Measurements from ENCODE around the gene MPP4. TPM values are rescaled to one million over a fixed set of nuclear protein-coding genes. Genes with fewer than 3 reads are reported as not detected.

Gene MPP4
- polyA plus RNA-seq, 2 donors = 0.01 TPM; not detected in 1

DNA sequence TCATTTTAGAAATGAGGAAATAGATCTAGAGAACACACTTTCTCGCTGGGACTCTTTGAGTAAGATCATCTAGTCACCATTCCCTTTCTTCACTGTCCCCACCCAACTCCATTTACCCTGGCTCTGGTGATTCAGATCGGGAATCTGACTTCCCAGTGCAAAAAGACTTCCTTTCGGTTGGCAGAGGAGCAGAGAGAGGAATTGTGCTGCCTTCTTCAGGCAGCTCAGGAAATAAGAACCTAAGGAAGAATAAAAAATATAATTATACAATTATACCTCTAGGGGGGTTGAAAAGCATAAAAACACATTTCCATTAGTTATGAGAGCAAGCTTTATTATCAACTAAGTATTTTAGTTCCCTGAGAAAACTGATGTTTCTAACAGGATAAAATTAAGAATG, 9.3 kb upstream of the MPP4 start:
- Histone ChIP-seq H3K9me3 (ENCODE audit: control insufficient read depth in 2 of 2, insufficient read depth in 1 of 2, low read depth in 1 of 2, low read length in 1 of 2) (no peaks in the 10 kb centered on the region), H3K4me1 (ENCODE audit: control insufficient read depth in 2 of 2, insufficient read depth in 2 of 2, low read length in 1 of 2) (no peaks in the 10 kb centered on the region), H3K4me3 (ENCODE audit: low read depth in 1 of 2, low read length in 2 of 2) (no peak overlapping the region), H3K36me3 (ENCODE audit: control insufficient read depth in 2 of 2, insufficient read depth in 2 of 2, low read length in 1 of 2) (peaks cover 2 to 6% of the 10 kb centered on the region in 2 donors), H3K27me3 (ENCODE audit: control insufficient read depth in 1 of 2, insufficient read depth in 2 of 2, low read length in 2 of 2) (no peaks in the 10 kb centered on the region), H3K27ac (ENCODE audit: low read depth in 2 of 2, low read length in 1 of 2) (no peak overlapping the region)
- 72 to 85% methylated on average over 3 of the region's 3 CpGs for WGBS, 2 donors

DNA sequence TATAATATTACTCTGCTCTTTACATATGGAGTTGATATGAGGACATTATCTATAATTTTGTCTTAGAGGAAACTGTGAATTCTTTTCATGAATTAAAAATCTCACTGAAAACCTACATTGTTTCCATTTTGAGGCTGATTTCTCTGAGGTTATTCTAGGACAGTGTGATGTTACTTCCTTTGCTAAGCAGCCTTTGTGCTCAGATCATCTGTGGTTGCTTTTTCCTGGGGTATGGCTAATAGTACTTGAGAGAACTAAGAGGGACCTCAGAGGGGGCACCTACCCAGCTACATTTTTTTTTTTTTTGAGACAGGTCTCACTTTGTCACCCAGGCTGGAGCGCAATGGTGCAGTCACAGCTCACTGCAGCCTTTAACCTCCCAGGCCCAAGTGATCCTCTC, 8.7 kb upstream of the MPP4 start:
- no peaks in the 10 kb centered on the region for H3K4me1 ChIP-seq (ENCODE audit: control insufficient read depth in 2 of 2, insufficient read depth in 2 of 2, low read length in 1 of 2)
- WGBS, 2 donors = 100% methylated on average over 1 of the region's 1 CpG
- no peaks in the 10 kb centered on the region for H3K9me3 ChIP-seq (ENCODE audit: control insufficient read depth in 2 of 2, insufficient read depth in 1 of 2, low read depth in 1 of 2, low read length in 1 of 2)
- H3K36me3 ChIP-seq (ENCODE audit: control insufficient read depth in 2 of 2, insufficient read depth in 2 of 2, low read length in 1 of 2) = peaks cover 2 to 6% of the 10 kb centered on the region in 2 donors
- no peak overlapping the region for H3K27ac ChIP-seq (ENCODE audit: low read depth in 2 of 2, low read length in 1 of 2)
- H3K27me3 ChIP-seq (ENCODE audit: control insufficient read depth in 1 of 2, insufficient read depth in 2 of 2, low read length in 2 of 2) = no peaks in the 10 kb centered on the region
- H3K4me3 ChIP-seq (ENCODE audit: low read depth in 1 of 2, low read length in 2 of 2) = no peak overlapping the region

GRCh38 chr2:201704536-201704935, 6.1 kb upstream of the MPP4 start:
- no peaks in the 10 kb centered on the region for H3K4me1 ChIP-seq (ENCODE audit: control insufficient read depth in 2 of 2, insufficient read depth in 2 of 2, low read length in 1 of 2)
- no peak overlapping the region for H3K27ac ChIP-seq (ENCODE audit: low read depth in 2 of 2, low read length in 1 of 2)
- H3K36me3 ChIP-seq (ENCODE audit: control insufficient read depth in 2 of 2, insufficient read depth in 2 of 2, low read length in 1 of 2) = peaks cover 0 to 3% of the 10 kb centered on the region in 2 donors
- H3K27me3 ChIP-seq (ENCODE audit: control insufficient read depth in 1 of 2, insufficient read depth in 2 of 2, low read length in 2 of 2) = no peaks in the 10 kb centered on the region
- WGBS, 2 donors = 84 to 90% methylated on average over 5 of the region's 5 CpGs
- no peaks in the 10 kb centered on the region for H3K9me3 ChIP-seq (ENCODE audit: control insufficient read depth in 2 of 2, insufficient read depth in 1 of 2, low read depth in 1 of 2, low read length in 1 of 2)
- H3K4me3 ChIP-seq (ENCODE audit: low read depth in 1 of 2, low read length in 2 of 2) = no peak overlapping the region

- peaks cover 0 to 3% of the 10 kb centered on the region in 2 donors for H3K36me3 ChIP-seq (ENCODE audit: control insufficient read depth in 2 of 2, insufficient read depth in 2 of 2, low read length in 1 of 2)
- no peak overlapping the region for H3K4me3 ChIP-seq (ENCODE audit: low read depth in 1 of 2, low read length in 2 of 2)
- H3K27me3 ChIP-seq (ENCODE audit: control insufficient read depth in 1 of 2, insufficient read depth in 2 of 2, low read length in 2 of 2) = no peaks in the 10 kb centered on the region
- no peaks in the 10 kb centered on the region for H3K4me1 ChIP-seq (ENCODE audit: control insufficient read depth in 2 of 2, insufficient read depth in 2 of 2, low read length in 1 of 2)
- no peaks in the 10 kb centered on the region for H3K9me3 ChIP-seq (ENCODE audit: control insufficient read depth in 2 of 2, insufficient read depth in 1 of 2, low read depth in 1 of 2, low read length in 1 of 2)
- H3K27ac ChIP-seq (ENCODE audit: low read depth in 2 of 2, low read length in 1 of 2) = no peak overlapping the region
- WGBS, 2 donors = 89 to 93% methylated on average over 1 of the region's 1 CpG
Measured at GRCh38 chr2:201701646-201702045, 3.2 kb upstream of the MPP4 start.

- Histone ChIP-seq H3K27ac (ENCODE audit: low read depth in 2 of 2, low read length in 1 of 2) (no peak overlapping the region), H3K4me3 (ENCODE audit: low read depth in 1 of 2, low read length in 2 of 2) (no peak overlapping the region), H3K4me1 (ENCODE audit: control insufficient read depth in 2 of 2, insufficient read depth in 2 of 2, low read length in 1 of 2) (no peaks in the 10 kb centered on the region), H3K27me3 (ENCODE audit: control insufficient read depth in 1 of 2, insufficient read depth in 2 of 2, low read length in 2 of 2) (no peaks in the 10 kb centered on the region), H3K9me3 (ENCODE audit: control insufficient read depth in 2 of 2, insufficient read depth in 1 of 2, low read depth in 1 of 2, low read length in 1 of 2) (no peaks in the 10 kb centered on the region), H3K36me3 (ENCODE audit: control insufficient read depth in 2 of 2, insufficient read depth in 2 of 2, low read length in 1 of 2) (peaks cover 0 to 3% of the 10 kb centered on the region in 2 donors)
- 88 to 96% methylated on average over 1 of the region's 1 CpG for WGBS, 2 donors
Measured at GRCh38 chr2:201699416-201699815, 972 bp upstream of the MPP4 start.

DNA sequence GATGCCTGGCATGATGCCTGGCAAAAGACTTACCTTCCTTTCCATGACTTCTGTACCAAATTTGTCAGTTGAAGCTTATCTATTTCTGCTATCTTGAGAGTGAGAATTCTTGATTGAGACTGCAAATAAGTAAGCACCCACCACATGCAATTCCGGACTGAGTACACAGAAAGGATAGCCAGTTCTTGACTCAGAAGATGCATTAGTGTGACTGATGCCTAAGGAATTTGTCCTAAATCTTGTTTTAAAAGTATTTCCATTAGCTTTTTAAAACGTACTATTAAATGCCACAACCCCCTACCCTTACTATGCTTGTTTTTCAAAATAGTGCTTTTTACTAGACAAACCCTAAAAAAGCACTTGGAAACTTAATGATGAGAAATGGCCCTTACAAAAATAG, 545 bp downstream of the MPP4 start:
- 52 to 54% methylated on average over 2 of the region's 2 CpGs for WGBS, 2 donors
- Histone ChIP-seq H3K27ac (ENCODE audit: low read depth in 2 of 2, low read length in 1 of 2) (no peak overlapping the region), H3K27me3 (ENCODE audit: control insufficient read depth in 1 of 2, insufficient read depth in 2 of 2, low read length in 2 of 2) (no peaks in the 10 kb centered on the region), H3K4me3 (ENCODE audit: low read depth in 1 of 2, low read length in 2 of 2) (no peak overlapping the region), H3K36me3 (ENCODE audit: control insufficient read depth in 2 of 2, insufficient read depth in 2 of 2, low read length in 1 of 2) (no peaks in the 10 kb centered on the region), H3K9me3 (ENCODE audit: control insufficient read depth in 2 of 2, insufficient read depth in 1 of 2, low read depth in 1 of 2, low read length in 1 of 2) (no peaks in the 10 kb centered on the region), H3K4me1 (ENCODE audit: control insufficient read depth in 2 of 2, insufficient read depth in 2 of 2, low read length in 1 of 2) (no peaks in the 10 kb centered on the region)

DNA sequence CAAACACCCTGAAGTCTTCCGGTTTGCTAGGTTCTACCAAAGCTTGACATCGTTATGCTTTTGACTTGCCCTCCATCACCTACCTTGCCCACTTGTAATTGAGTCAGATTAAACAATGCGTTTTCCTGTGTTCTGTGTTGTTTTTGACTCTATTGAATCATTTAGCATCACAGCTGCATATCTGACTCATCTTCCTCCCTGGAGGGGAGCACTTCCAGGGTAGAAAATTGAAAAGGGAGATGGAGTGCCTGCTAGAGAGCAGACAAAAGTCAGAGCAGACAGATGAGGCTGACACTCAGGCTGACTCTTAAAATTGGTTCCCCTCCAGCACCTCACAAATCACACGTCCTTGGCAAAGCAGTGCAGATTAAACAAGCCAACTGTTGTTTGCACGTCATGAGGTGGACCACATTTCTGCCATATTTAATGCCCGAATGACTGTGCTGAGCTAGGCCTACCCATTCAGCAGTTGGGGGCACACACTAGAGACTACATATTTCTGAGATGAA, 2.2 kb downstream of the MPP4 start:
- Histone ChIP-seq H3K9me3 (ENCODE audit: control insufficient read depth in 2 of 2, insufficient read depth in 1 of 2, low read depth in 1 of 2, low read length in 1 of 2) (no peaks in the 10 kb centered on the region), H3K27me3 (ENCODE audit: control insufficient read depth in 1 of 2, insufficient read depth in 2 of 2, low read length in 2 of 2) (no peaks in the 10 kb centered on the region), H3K4me1 (ENCODE audit: control insufficient read depth in 2 of 2, insufficient read depth in 2 of 2, low read length in 1 of 2) (no peaks in the 10 kb centered on the region), H3K36me3 (ENCODE audit: control insufficient read depth in 2 of 2, insufficient read depth in 2 of 2, low read length in 1 of 2) (no peaks in the 10 kb centered on the region), H3K4me3 (ENCODE audit: low read depth in 1 of 2, low read length in 2 of 2) (no peak overlapping the region), H3K27ac (ENCODE audit: low read depth in 2 of 2, low read length in 1 of 2) (no peak overlapping the region)
- 57 to 58% methylated on average over 6 of the region's 6 CpGs for WGBS, 2 donors

DNA sequence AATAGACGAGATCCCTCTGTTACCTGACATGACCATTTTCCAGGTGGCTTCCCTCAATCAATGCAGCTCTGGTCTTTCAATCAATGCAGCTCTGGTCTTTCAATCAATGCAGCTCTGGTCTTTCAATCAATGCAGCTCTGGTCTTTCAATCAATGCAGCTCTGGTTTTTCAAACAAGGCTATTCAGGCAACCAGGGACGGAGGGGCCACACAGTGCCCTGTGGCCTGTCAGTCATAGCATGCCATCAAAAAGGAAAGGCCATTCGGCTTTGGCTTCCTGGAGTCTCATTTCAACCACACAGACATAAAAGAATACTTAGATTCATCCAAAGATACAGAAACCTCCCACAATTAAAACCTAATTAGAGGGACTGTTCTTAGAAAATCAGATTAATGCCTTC, 13.3 kb downstream of the MPP4 start:
- Histone ChIP-seq H3K27me3 (ENCODE audit: control insufficient read depth in 1 of 2, insufficient read depth in 2 of 2, low read length in 2 of 2) (no peaks in the 10 kb centered on the region), H3K4me1 (ENCODE audit: control insufficient read depth in 2 of 2, insufficient read depth in 2 of 2, low read length in 1 of 2) (no peaks in the 10 kb centered on the region), H3K9me3 (ENCODE audit: control insufficient read depth in 2 of 2, insufficient read depth in 1 of 2, low read depth in 1 of 2, low read length in 1 of 2) (no peaks in the 10 kb centered on the region), H3K36me3 (ENCODE audit: control insufficient read depth in 2 of 2, insufficient read depth in 2 of 2, low read length in 1 of 2) (no peaks in the 10 kb centered on the region), H3K27ac (ENCODE audit: low read depth in 2 of 2, low read length in 1 of 2) (no peak overlapping the region), H3K4me3 (ENCODE audit: low read depth in 1 of 2, low read length in 2 of 2) (no peak overlapping the region)
- WGBS, 2 donors = 86 to 90% methylated on average over 3 of the region's 3 CpGs

GRCh38 chr2:201680743-201681142, 17.7 kb downstream of the MPP4 start:
- H3K9me3 ChIP-seq (ENCODE audit: control insufficient read depth in 2 of 2, insufficient read depth in 1 of 2, low read depth in 1 of 2, low read length in 1 of 2) = no peaks in the 10 kb centered on the region
- no peak overlapping the region for H3K4me3 ChIP-seq (ENCODE audit: low read depth in 1 of 2, low read length in 2 of 2)
- WGBS, 2 donors = 53 to 54% methylated on average over 9 of the region's 9 CpGs
- no peaks in the 10 kb centered on the region for H3K27me3 ChIP-seq (ENCODE audit: control insufficient read depth in 1 of 2, insufficient read depth in 2 of 2, low read length in 2 of 2)
- H3K36me3 ChIP-seq (ENCODE audit: control insufficient read depth in 2 of 2, insufficient read depth in 2 of 2, low read length in 1 of 2) = no peaks in the 10 kb centered on the region
- no peak overlapping the region for H3K27ac ChIP-seq (ENCODE audit: low read depth in 2 of 2, low read length in 1 of 2)
- no peaks in the 10 kb centered on the region for H3K4me1 ChIP-seq (ENCODE audit: control insufficient read depth in 2 of 2, insufficient read depth in 2 of 2, low read length in 1 of 2)

- no peaks in the 10 kb centered on the region for H3K4me1 ChIP-seq (ENCODE audit: control insufficient read depth in 2 of 2, insufficient read depth in 2 of 2, low read length in 1 of 2)
- no peak overlapping the region for H3K4me3 ChIP-seq (ENCODE audit: low read depth in 1 of 2, low read length in 2 of 2)
- WGBS, 2 donors = 73 to 74% methylated on average over 6 of the region's 6 CpGs
- no peaks in the 10 kb centered on the region for H3K27me3 ChIP-seq (ENCODE audit: control insufficient read depth in 1 of 2, insufficient read depth in 2 of 2, low read length in 2 of 2)
- H3K27ac ChIP-seq (ENCODE audit: low read depth in 2 of 2, low read length in 1 of 2) = no peak overlapping the region
- H3K9me3 ChIP-seq (ENCODE audit: control insufficient read depth in 2 of 2, insufficient read depth in 1 of 2, low read depth in 1 of 2, low read length in 1 of 2) = no peaks in the 10 kb centered on the region
- H3K36me3 ChIP-seq (ENCODE audit: control insufficient read depth in 2 of 2, insufficient read depth in 2 of 2, low read length in 1 of 2) = no peaks in the 10 kb centered on the region
Measured at GRCh38 chr2:201678401-201678800, 20.0 kb downstream of the MPP4 start.

Measured in esophagus (tissue), 2 donors.